ENCODE measurements around the gene SEC24B. TPM values are rescaled to one million over a fixed set of nuclear protein-coding genes. Genes with fewer than 3 reads are reported as not detected.
A peak's percentile ranks its signal among the peaks of the same experiment; 100 is the strongest.

The SEC24B gene
- total and polyA plus RNA-seq, 4 donors: 8.0 to 34.8 (median 18.4) TPM

GRCh38 chr4:109562457-109563239 lies 129.0 kb downstream of the SEC24B start:
- H3K4me3 ChIP-seq: no peak overlapping the region
- H3K27me3 ChIP-seq (ENCODE audit: control insufficient read depth in 3 of 3, insufficient read depth in 3 of 3, low read length in 2 of 3): peaks cover 0 to 15% (median 0%) of the 10 kb centered on the region in 3 donors
- H3K36me3 ChIP-seq (ENCODE audit: control insufficient read depth in 4 of 4, insufficient read depth in 4 of 4, low read length in 4 of 4): no peaks in the 10 kb centered on the region
- H3K9ac ChIP-seq (ENCODE audit: insufficient read depth in 1 of 2, low read length in 2 of 2): no peak overlapping the region
- H3K4me1 ChIP-seq (ENCODE audit: control insufficient read depth in 5 of 5, insufficient read depth in 5 of 5, low read length in 5 of 5): peaks cover 0 to 17% (median 1%) of the 10 kb centered on the region in 5 donors
- no peak for TF ChIP-seq CTCF (IDR thresholded peaks at IDR 0.05; ENCODE audit: control extremely low read depth, extremely low read depth)
- peak in 2 of 3 donors; percentile 7 to 15 for DNase-seq
- 79 to 91% methylated on average over 6 of the region's 6 CpGs for WGBS, 2 donors
- H3K9me3 ChIP-seq (ENCODE audit: control insufficient read depth in 4 of 4, insufficient read depth in 3 of 4, low read length in 3 of 4): no peaks in the 10 kb centered on the region
- H3K27ac ChIP-seq (ENCODE audit: low read depth in 1 of 2, low read length in 1 of 2): no peak overlapping the region
- no peak for ATAC-seq (ENCODE audit: insufficient read depth, low FRiP score)

GRCh38 chr4:109571494-109571893 lies 137.9 kb downstream of the SEC24B start:
- Histone ChIP-seq H3K4me3 (no peak overlapping the region), H3K9ac (ENCODE audit: insufficient read depth in 1 of 2, low read length in 2 of 2) (no peak overlapping the region), H3K36me3 (ENCODE audit: control insufficient read depth in 4 of 4, insufficient read depth in 4 of 4, low read length in 4 of 4) (no peaks in the 10 kb centered on the region), H3K9me3 (ENCODE audit: control insufficient read depth in 4 of 4, insufficient read depth in 3 of 4, low read length in 3 of 4) (no peaks in the 10 kb centered on the region), H3K27ac (ENCODE audit: low read depth in 1 of 2, low read length in 1 of 2) (no peak overlapping the region), H3K4me1 (ENCODE audit: control insufficient read depth in 5 of 5, insufficient read depth in 5 of 5, low read length in 5 of 5) (peaks cover 0 to 2% (median 0%) of the 10 kb centered on the region in 5 donors), H3K27me3 (ENCODE audit: control insufficient read depth in 3 of 3, insufficient read depth in 3 of 3, low read length in 2 of 3) (no peaks in the 10 kb centered on the region)
- DNase-seq (no peak), ATAC-seq (ENCODE audit: insufficient read depth, low FRiP score) (no peak)
- 97 to 99% methylated on average over 3 of the region's 3 CpGs for WGBS, 2 donors
- no peak for TF ChIP-seq CTCF (IDR thresholded peaks at IDR 0.05; ENCODE audit: control extremely low read depth, extremely low read depth)

- Histone ChIP-seq H3K9me3 (ENCODE audit: control insufficient read depth in 4 of 4, insufficient read depth in 3 of 4, low read length in 3 of 4) (no peaks in the 10 kb centered on the region), H3K9ac (ENCODE audit: insufficient read depth in 1 of 2, low read length in 2 of 2) (no peak overlapping the region), H3K27ac (ENCODE audit: low read depth in 1 of 2, low read length in 1 of 2) (no peak overlapping the region), H3K27me3 (ENCODE audit: control insufficient read depth in 3 of 3, insufficient read depth in 3 of 3, low read length in 2 of 3) (no peaks in the 10 kb centered on the region), H3K36me3 (ENCODE audit: control insufficient read depth in 4 of 4, insufficient read depth in 4 of 4, low read length in 4 of 4) (no peaks in the 10 kb centered on the region), H3K4me3 (no peak overlapping the region), H3K4me1 (ENCODE audit: control insufficient read depth in 5 of 5, insufficient read depth in 5 of 5, low read length in 5 of 5) (peaks cover 0 to 2% (median 0%) of the 10 kb centered on the region in 5 donors)
- ATAC-seq (ENCODE audit: insufficient read depth, low FRiP score) (no peak), DNase-seq (no peak)
- TF ChIP-seq CTCF (IDR thresholded peaks at IDR 0.05; ENCODE audit: control extremely low read depth, extremely low read depth): no peak
- 91 to 96% methylated on average over 3 of the region's 3 CpGs for WGBS, 2 donors
Observed at GRCh38 chr4:109572154-109572553, 138.5 kb downstream of the SEC24B start.
